ENCODE measurements around the gene NRIP2.
A peak's percentile ranks its signal among the peaks of the same experiment; 100 is the strongest.
"Not testable (repeated sequence)": the region's sequence is repeated elsewhere in the genome, so short reads cannot be mapped to it uniquely, and the experiment has no call there.

The NRIP2 gene

GRCh38 chr12:2834581-2835491 lies at the start of gene NRIP2:
TSS of gene NRIP2 (minus strand) at chr12:2835035. CDS start at chr12:2834983, 52 bp downstream.
- Histone ChIP-seq H3K27ac (ENCODE audit: low read depth, low read length) (no peak within 1 kb of the TSS), H3K4me3 (ENCODE audit: low read depth in 1 of 2, low read length in 2 of 2) (peak within 1 kb of the TSS in 1 of 2 donors; percentile 14)

GRCh38 chr12:2879853-2880252 lies 45.0 kb upstream of the NRIP2 start:
- H3K27ac ChIP-seq (ENCODE audit: low read depth, low read length), result no peak overlapping the region
- H3K36me3 ChIP-seq (ENCODE audit: control insufficient read depth in 1 of 2, insufficient read depth in 2 of 2, low read length in 2 of 2), result no peaks in the 10 kb centered on the region
- H3K9ac ChIP-seq (ENCODE audit: low read depth in 1 of 2, low read length in 2 of 2), result no peak overlapping the region
- no peak overlapping the region for H3K4me3 ChIP-seq (ENCODE audit: low read depth in 1 of 2, low read length in 2 of 2)
- H3K4me1 ChIP-seq (ENCODE audit: control insufficient read depth in 1 of 2, insufficient read depth in 2 of 2, low read length in 2 of 2), result peaks cover 15 to 26% of the 10 kb centered on the region in 2 donors
- no peaks in the 10 kb centered on the region for H3K9me3 ChIP-seq (ENCODE audit: control insufficient read depth in 1 of 2, low read length in 2 of 2)
- H3K27me3 ChIP-seq (ENCODE audit: control insufficient read depth in 1 of 2, insufficient read depth in 2 of 2, low read length in 2 of 2), result no peaks in the 10 kb centered on the region

More at GRCh38 chr12:2834581-2835491, at the start of gene NRIP2:
- Histone ChIP-seq H3K4me1 (ENCODE audit: control insufficient read depth in 1 of 2, insufficient read depth in 2 of 2, low read length in 2 of 2) (peaks cover 5 to 11% of the 10 kb centered on the region in 2 donors), H3K9me3 (ENCODE audit: control insufficient read depth in 1 of 2, low read length in 2 of 2) (no peaks in the 10 kb centered on the region), H3K36me3 (ENCODE audit: control insufficient read depth in 1 of 2, insufficient read depth in 2 of 2, low read length in 2 of 2) (peaks cover 5 to 19% of the 10 kb centered on the region in 2 donors), H3K9ac (ENCODE audit: low read depth in 1 of 2, low read length in 2 of 2) (no peak within 1 kb of the TSS), H3K27me3 (ENCODE audit: control insufficient read depth in 1 of 2, insufficient read depth in 2 of 2, low read length in 2 of 2) (no peaks in the 10 kb centered on the region)

- Histone ChIP-seq H3K4me1 (ENCODE audit: control insufficient read depth in 1 of 2, insufficient read depth in 2 of 2, low read length in 2 of 2) (peaks cover 13 to 22% of the 10 kb centered on the region in 2 donors), H3K9ac (ENCODE audit: low read depth in 1 of 2, low read length in 2 of 2) (peak overlapping the region; percentile 92 to 96), H3K9me3 (ENCODE audit: control insufficient read depth in 1 of 2, low read length in 2 of 2) (no peaks in the 10 kb centered on the region), H3K36me3 (ENCODE audit: control insufficient read depth in 1 of 2, insufficient read depth in 2 of 2, low read length in 2 of 2) (no peaks in the 10 kb centered on the region), H3K27me3 (ENCODE audit: control insufficient read depth in 1 of 2, insufficient read depth in 2 of 2, low read length in 2 of 2) (no peaks in the 10 kb centered on the region), H3K27ac (ENCODE audit: low read depth, low read length) (no peak overlapping the region), H3K4me3 (ENCODE audit: low read depth in 1 of 2, low read length in 2 of 2) (peak overlapping the region; percentile 87 to 99)
Observed at GRCh38 chr12:2877953-2878732, 43.3 kb upstream of the NRIP2 start.

- peak within 1 kb of the TSS; percentile 87 to 99 for H3K4me3 ChIP-seq (ENCODE audit: low read depth in 1 of 2, low read length in 2 of 2)
- H3K4me1 ChIP-seq (ENCODE audit: control insufficient read depth in 1 of 2, insufficient read depth in 2 of 2, low read length in 2 of 2), result peaks cover 13 to 22% of the 10 kb centered on the region in 2 donors
- peaks cover 0 to 3% of the 10 kb centered on the region in 2 donors for H3K36me3 ChIP-seq (ENCODE audit: control insufficient read depth in 1 of 2, insufficient read depth in 2 of 2, low read length in 2 of 2)
- no peaks in the 10 kb centered on the region for H3K9me3 ChIP-seq (ENCODE audit: control insufficient read depth in 1 of 2, low read length in 2 of 2)
- H3K27me3 ChIP-seq (ENCODE audit: control insufficient read depth in 1 of 2, insufficient read depth in 2 of 2, low read length in 2 of 2), result no peaks in the 10 kb centered on the region
- peak within 1 kb of the TSS; percentile 92 to 96 for H3K9ac ChIP-seq (ENCODE audit: low read depth in 1 of 2, low read length in 2 of 2)
- H3K27ac ChIP-seq (ENCODE audit: low read depth, low read length), result peak within 1 kb of the TSS; percentile 93
Observed at GRCh38 chr12:2877047-2877952, 42.5 kb upstream of the NRIP2 start, which contains the start of the genes FOXM1 and RHNO1. TSS of gene FOXM1 (minus strand) at chr12:2877174. CDS start at chr12:2874478, 2,696 bp downstream. TSS of gene RHNO1 (plus strand) at chr12:2877223. CDS start at chr12:2885367, 8,144 bp downstream.

- no peak overlapping the region for H3K27ac ChIP-seq (ENCODE audit: low read depth, low read length)
- H3K4me3 ChIP-seq (ENCODE audit: low read depth in 1 of 2, low read length in 2 of 2), result peak overlapping the region; percentile 87 to 99
- no peaks in the 10 kb centered on the region for H3K9me3 ChIP-seq (ENCODE audit: control insufficient read depth in 1 of 2, low read length in 2 of 2)
- H3K27me3 ChIP-seq (ENCODE audit: control insufficient read depth in 1 of 2, insufficient read depth in 2 of 2, low read length in 2 of 2), result no peaks in the 10 kb centered on the region
- H3K9ac ChIP-seq (ENCODE audit: low read depth in 1 of 2, low read length in 2 of 2), result peak overlapping the region; percentile 66 to 75
- H3K36me3 ChIP-seq (ENCODE audit: control insufficient read depth in 1 of 2, insufficient read depth in 2 of 2, low read length in 2 of 2), result peaks cover 0 to 3% of the 10 kb centered on the region in 2 donors
- H3K4me1 ChIP-seq (ENCODE audit: control insufficient read depth in 1 of 2, insufficient read depth in 2 of 2, low read length in 2 of 2), result peaks cover 13 to 22% of the 10 kb centered on the region in 2 donors
Observed at GRCh38 chr12:2876431-2877046, 41.7 kb upstream of the NRIP2 start.

GRCh38 chr12:2868986-2869632 lies 34.3 kb upstream of the NRIP2 start:
- not testable (repeated sequence) for H3K4me3 ChIP-seq (ENCODE audit: low read depth in 1 of 2, low read length in 2 of 2); H3K27ac ChIP-seq (ENCODE audit: low read depth, low read length); H3K27me3 ChIP-seq (ENCODE audit: control insufficient read depth in 1 of 2, insufficient read depth in 2 of 2, low read length in 2 of 2); H3K9ac ChIP-seq (ENCODE audit: low read depth in 1 of 2, low read length in 2 of 2); H3K9me3 ChIP-seq (ENCODE audit: control insufficient read depth in 1 of 2, low read length in 2 of 2); H3K4me1 ChIP-seq (ENCODE audit: control insufficient read depth in 1 of 2, insufficient read depth in 2 of 2, low read length in 2 of 2)
- peaks cover 0 to 28% of the 10 kb centered on the region in 2 donors for H3K36me3 ChIP-seq (ENCODE audit: control insufficient read depth in 1 of 2, insufficient read depth in 2 of 2, low read length in 2 of 2)

- Histone ChIP-seq H3K27me3 (ENCODE audit: control insufficient read depth in 1 of 2, insufficient read depth in 2 of 2, low read length in 2 of 2) (no peaks in the 10 kb centered on the region), H3K9ac (ENCODE audit: low read depth in 1 of 2, low read length in 2 of 2) (no peak overlapping the region), H3K4me1 (ENCODE audit: control insufficient read depth in 1 of 2, insufficient read depth in 2 of 2, low read length in 2 of 2) (no peaks in the 10 kb centered on the region), H3K4me3 (ENCODE audit: low read depth in 1 of 2, low read length in 2 of 2) (no peak overlapping the region), H3K27ac (ENCODE audit: low read depth, low read length) (no peak overlapping the region), H3K36me3 (ENCODE audit: control insufficient read depth in 1 of 2, insufficient read depth in 2 of 2, low read length in 2 of 2) (peaks cover 3 to 37% of the 10 kb centered on the region in 2 donors), H3K9me3 (ENCODE audit: control insufficient read depth in 1 of 2, low read length in 2 of 2) (no peaks in the 10 kb centered on the region)
Observed at GRCh38 chr12:2864198-2864597, 29.4 kb upstream of the NRIP2 start.

- not testable (repeated sequence) for H3K27me3 ChIP-seq (ENCODE audit: control insufficient read depth in 1 of 2, insufficient read depth in 2 of 2, low read length in 2 of 2); H3K4me3 ChIP-seq (ENCODE audit: low read depth in 1 of 2, low read length in 2 of 2); H3K4me1 ChIP-seq (ENCODE audit: control insufficient read depth in 1 of 2, insufficient read depth in 2 of 2, low read length in 2 of 2); H3K27ac ChIP-seq (ENCODE audit: low read depth, low read length); H3K9ac ChIP-seq (ENCODE audit: low read depth in 1 of 2, low read length in 2 of 2); H3K9me3 ChIP-seq (ENCODE audit: control insufficient read depth in 1 of 2, low read length in 2 of 2)
- H3K36me3 ChIP-seq (ENCODE audit: control insufficient read depth in 1 of 2, insufficient read depth in 2 of 2, low read length in 2 of 2), result peaks cover 8 to 35% of the 10 kb centered on the region in 2 donors
Observed at GRCh38 chr12:2863402-2863801, 28.6 kb upstream of the NRIP2 start.

GRCh38 chr12:2862876-2863275 lies 28.0 kb upstream of the NRIP2 start:
- no peak overlapping the region for H3K27ac ChIP-seq (ENCODE audit: low read depth, low read length)
- no peak overlapping the region for H3K9ac ChIP-seq (ENCODE audit: low read depth in 1 of 2, low read length in 2 of 2)
- H3K9me3 ChIP-seq (ENCODE audit: control insufficient read depth in 1 of 2, low read length in 2 of 2), result no peaks in the 10 kb centered on the region
- H3K36me3 ChIP-seq (ENCODE audit: control insufficient read depth in 1 of 2, insufficient read depth in 2 of 2, low read length in 2 of 2), result peaks cover 11 to 37% of the 10 kb centered on the region in 2 donors
- H3K4me1 ChIP-seq (ENCODE audit: control insufficient read depth in 1 of 2, insufficient read depth in 2 of 2, low read length in 2 of 2), result peaks cover 0 to under 1% of the 10 kb centered on the region in 2 donors
- H3K4me3 ChIP-seq (ENCODE audit: low read depth in 1 of 2, low read length in 2 of 2), result no peak overlapping the region
- H3K27me3 ChIP-seq (ENCODE audit: control insufficient read depth in 1 of 2, insufficient read depth in 2 of 2, low read length in 2 of 2), result no peaks in the 10 kb centered on the region
